ENCODE measurements around the gene GAN. TPM values are rescaled to one million over a fixed set of nuclear protein-coding genes. Genes with fewer than 3 reads are reported as not detected.

Gene GAN
- 2.2 and 6.5 TPM in 2 replicates for total RNA-seq

GRCh38 chr16:81314603-81315270 lies at the start of gene GAN:
Gene GAN, plus strand, starts transcription at chr16:81314962. Its CDS starts 152 bp downstream, at chr16:81315114.

Other genes with a start within 250 kb of the GAN start
- 0.18 and 0.32 TPM in 2 replicates for gene C16orf46, start 237.7 kb upstream of the GAN start, total RNA-seq
- 13.1 and 19.7 TPM in 2 replicates for gene GCSH, start 218.6 kb upstream of the GAN start, total RNA-seq
- gene BCO1, start 76.3 kb upstream of the GAN start, total RNA-seq: not detected in 2 replicates
- gene CMIP, start 129.8 kb downstream of the GAN start, total RNA-seq: 11.0 and 12.0 TPM in 2 replicates